ENCODE measurements around the gene IKBIP. TPM values are rescaled to one million over a fixed set of nuclear protein-coding genes. Genes with fewer than 3 reads are reported as not detected.
"Not testable (repeated sequence)": the region's sequence is repeated elsewhere in the genome, so short reads cannot be mapped to it uniquely, and the experiment has no call there.

IKBIP gene
- total and polyA plus RNA-seq, 2 donors (not counting 1 experiment from before 2014, with no cell fraction given) = 1.7 to 12.0 TPM

DNA sequence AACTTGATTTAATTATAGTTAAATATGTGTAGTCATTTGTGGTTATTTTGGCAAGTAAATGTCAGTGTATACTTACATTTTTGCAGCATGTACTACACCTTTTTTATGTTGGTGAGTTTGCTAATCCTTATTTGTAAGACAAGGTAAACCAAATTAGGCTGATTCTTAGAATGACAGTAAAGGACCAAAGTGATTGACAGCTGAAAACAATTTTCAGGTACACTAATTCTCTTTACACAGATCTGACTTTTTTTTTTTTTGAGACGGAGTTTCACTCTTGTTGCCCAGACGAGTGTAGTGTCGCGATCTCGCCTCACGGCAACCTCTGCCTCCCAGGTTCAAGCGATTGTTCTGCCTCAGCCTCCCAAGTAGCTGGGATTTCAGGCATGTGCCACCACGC is 42.7 kb downstream of the IKBIP start:
- Mint-ChIP-seq H3K27me3 (no peaks in the 10 kb centered on the region), H3K27ac (no peak overlapping the region), H3K4me1 (peaks cover 8% of the 10 kb centered on the region), H3K9me3 (ENCODE audit: insufficient read depth) (no peaks in the 10 kb centered on the region), H3K4me3 (no peak overlapping the region)
- no peak overlapping the region for H3K4me3 ChIP-seq (ENCODE audit: control extremely low read depth in 1 of 5, extremely low read depth in 1 of 5, insufficient read depth in 1 of 5, low read depth in 2 of 5, low read length in 4 of 5)
- no peak overlapping the region for H3K4me2 ChIP-seq (replicated peaks; ENCODE audit: low read depth, low read length, poor library complexity, severe bottlenecking)
- peaks cover 5 to 68% of the 10 kb centered on the region in 2 experiments for H3K36me3 ChIP-seq (replicated peaks in 1 of 2; ENCODE audit: control extremely low read depth in 1 of 2, control insufficient read depth in 1 of 2, extremely low read depth in 1 of 2, insufficient read depth in 2 of 2, low read length in 1 of 2)
- ATAC-seq (ENCODE audit: low read depth) = no peak
- H3K4me1 ChIP-seq (ENCODE audit: control insufficient read depth in 2 of 2, insufficient read depth in 2 of 2, low read length in 2 of 2) = peaks cover under 1% of the 10 kb centered on the region in 2 donors
- WGBS (ENCODE audit: insufficient coverage) = 100% methylated on average over 7 of the region's 8 CpGs
- DNase-seq = no peak
- no peak overlapping the region for H3K9ac ChIP-seq (ENCODE audit: low read length)
- no peaks in the 10 kb centered on the region for H3K27me3 ChIP-seq (replicated peaks in 1 of 4; ENCODE audit: control extremely low read depth in 1 of 4, control insufficient read depth in 3 of 4, insufficient read depth in 4 of 4, low read length in 3 of 4)
- H3K79me2 ChIP-seq (ENCODE audit: control insufficient read depth, insufficient read depth, low read length) = peaks cover 12% of the 10 kb centered on the region
- no peaks in the 10 kb centered on the region for H4K20me1 ChIP-seq (ENCODE audit: control insufficient read depth, insufficient read depth, low read length, poor library complexity, severe bottlenecking)
- POLR2A ChIA-PET = no interaction called here
- no peak overlapping the region for H3K27ac ChIP-seq (ENCODE audit: low read length in 2 of 2)
- TF ChIP-seq, protein P1, sequence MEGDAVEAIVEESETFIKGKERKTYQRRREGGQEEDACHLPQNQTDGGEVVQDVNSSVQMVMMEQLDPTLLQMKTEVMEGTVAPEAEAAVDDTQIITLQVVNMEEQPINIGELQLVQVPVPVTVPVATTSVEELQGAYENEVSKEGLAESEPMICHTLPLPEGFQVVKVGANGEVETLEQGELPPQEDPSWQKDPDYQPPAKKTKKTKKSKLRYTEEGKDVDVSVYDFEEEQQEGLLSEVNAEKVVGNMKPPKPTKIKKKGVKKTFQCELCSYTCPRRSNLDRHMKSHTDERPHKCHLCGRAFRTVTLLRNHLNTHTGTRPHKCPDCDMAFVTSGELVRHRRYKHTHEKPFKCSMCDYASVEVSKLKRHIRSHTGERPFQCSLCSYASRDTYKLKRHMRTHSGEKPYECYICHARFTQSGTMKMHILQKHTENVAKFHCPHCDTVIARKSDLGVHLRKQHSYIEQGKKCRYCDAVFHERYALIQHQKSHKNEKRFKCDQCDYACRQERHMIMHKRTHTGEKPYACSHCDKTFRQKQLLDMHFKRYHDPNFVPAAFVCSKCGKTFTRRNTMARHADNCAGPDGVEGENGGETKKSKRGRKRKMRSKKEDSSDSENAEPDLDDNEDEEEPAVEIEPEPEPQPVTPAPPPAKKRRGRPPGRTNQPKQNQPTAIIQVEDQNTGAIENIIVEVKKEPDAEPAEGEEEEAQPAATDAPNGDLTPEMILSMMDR (IDR thresholded peaks at IDR 0.05) = no peak
- TF ChIP-seq EZH2 (IDR thresholded peaks at IDR 0.05; ENCODE audit: borderline replicate concordance, insufficient read depth, low read depth, low read length, poor library complexity, severe bottlenecking) = no peak
- intact Hi-C loops (cut with micrococcal nuclease) = no loop called here
- no peaks in the 10 kb centered on the region for H3K9me3 ChIP-seq (ENCODE audit: control extremely low read depth in 1 of 3, control insufficient read depth in 2 of 3, insufficient read depth in 1 of 3, low read length in 2 of 3)
- CTCF ChIA-PET = interaction anchor here (1.0 to 1.5 kb wide), 2 partner anchors 51 to 52 kb away, joined by 3 to 4 read pairs; no protein-coding TSS in a partner anchor
- no peak overlapping the region for H2AFZ ChIP-seq (ENCODE audit: insufficient read depth, low read depth, low read length, poor library complexity, severe bottlenecking)

DNA sequence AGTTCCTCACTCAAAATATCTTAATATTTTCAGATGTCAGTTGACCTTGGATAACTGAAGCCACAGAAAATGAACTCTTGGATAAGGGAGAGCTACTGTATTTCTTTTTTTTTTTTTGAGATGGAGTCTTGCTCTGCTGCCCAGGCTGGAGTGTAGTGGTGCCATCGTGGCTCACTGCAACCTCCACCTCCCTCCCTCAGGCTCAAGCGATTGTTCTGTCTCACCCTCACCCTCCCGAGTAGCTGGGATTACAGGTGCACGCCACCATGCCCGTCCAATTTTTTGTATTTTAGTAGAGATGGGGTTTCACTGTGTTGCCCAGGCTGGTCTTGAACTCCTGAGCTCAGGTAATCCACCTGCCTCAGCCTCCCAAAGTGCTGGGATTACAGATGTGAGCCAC is 47.3 kb downstream of the IKBIP start:
- POLR2A ChIA-PET; H4K20me1 ChIP-seq (ENCODE audit: control insufficient read depth, insufficient read depth, low read length, poor library complexity, severe bottlenecking); intact Hi-C loops (cut with micrococcal nuclease); H3K27me3 ChIP-seq (replicated peaks in 1 of 4; ENCODE audit: control extremely low read depth in 1 of 4, control insufficient read depth in 3 of 4, insufficient read depth in 4 of 4, low read length in 3 of 4); H3K27ac ChIP-seq (ENCODE audit: low read length in 2 of 2); H3K4me2 ChIP-seq (replicated peaks; ENCODE audit: low read depth, low read length, poor library complexity, severe bottlenecking); H2AFZ ChIP-seq (ENCODE audit: insufficient read depth, low read depth, low read length, poor library complexity, severe bottlenecking); H3K4me3 ChIP-seq (ENCODE audit: control extremely low read depth in 1 of 5, extremely low read depth in 1 of 5, insufficient read depth in 1 of 5, low read depth in 2 of 5, low read length in 4 of 5); H3K27ac Mint-ChIP-seq; DNase-seq; H3K27me3 Mint-ChIP-seq; H3K9me3 ChIP-seq (ENCODE audit: control extremely low read depth in 1 of 3, control insufficient read depth in 2 of 3, insufficient read depth in 1 of 3, low read length in 2 of 3); H3K4me3 Mint-ChIP-seq; H3K9me3 Mint-ChIP-seq (ENCODE audit: insufficient read depth); ATAC-seq (ENCODE audit: low read depth); H3K9ac ChIP-seq (ENCODE audit: low read length): not testable (repeated sequence)
- CTCF ChIA-PET = interaction anchor here (0.5 to 5.3 kb wide), 7 partner anchors 10 to 56 kb away, joined by 3 to 28 read pairs (median 3); no protein-coding TSS in a partner anchor
- H3K4me1 Mint-ChIP-seq = peaks cover 34% of the 10 kb centered on the region
- H3K36me3 ChIP-seq (replicated peaks in 1 of 2; ENCODE audit: control extremely low read depth in 1 of 2, control insufficient read depth in 1 of 2, extremely low read depth in 1 of 2, insufficient read depth in 2 of 2, low read length in 1 of 2) = peaks cover 7 to 66% of the 10 kb centered on the region in 2 experiments
- no CpG with 5 or more reads among the region's 5 CpGs for WGBS (ENCODE audit: insufficient coverage)
- H3K79me2 ChIP-seq (ENCODE audit: control insufficient read depth, insufficient read depth, low read length) = peaks cover 49% of the 10 kb centered on the region
- H3K4me1 ChIP-seq (ENCODE audit: control insufficient read depth in 2 of 2, insufficient read depth in 2 of 2, low read length in 2 of 2) = peaks cover 20 to 25% of the 10 kb centered on the region in 2 donors

Measured in B cell (primary cell).